Suprapubic skin (tissue), 4 donors: Measurements from ENCODE around the gene PRR20E.

ENCODE experiments used
- CTCF ChIP-seq, 2 donors: fragments of 200-600 bp in 1 of 2; fragments of 450-650 bp in 1 of 2; sonication (generic) in 1 of 2; IDR thresholded peaks; one replicate each; pipeline ENCODE4 v1.5.1; 2016 to 2019; ENCODE audit warnings: antibody characterized with exemption in 2 of 2, mild to moderate bottlenecking in 1 of 2, moderate library complexity in 1 of 2
- EP300 ChIP-seq: sonication (generic); formaldehyde crosslinking; IDR thresholded peaks from one replicate; pipeline ENCODE4 v1.6.1; 2017; ENCODE audit warnings: antibody characterized with exemption
- POLR2A ChIP-seq, 2 donors: fragments of 450-650 bp; IDR thresholded peaks; one replicate each; pipeline ENCODE4 v1.6.1; 2017; ENCODE audit warnings: antibody characterized with exemption in 2 of 2, mild to moderate bottlenecking in 2 of 2, moderate library complexity in 2 of 2
- POLR2AphosphoS5 ChIP-seq, 3 donors: sonication (generic); formaldehyde crosslinking; IDR thresholded peaks; one replicate each; pipeline ENCODE4 v1.6.1; 2017; ENCODE audit warnings: antibody characterized with exemption in 3 of 3

GRCh38 chr13:57136093-57136492 lies 30.9 kb upstream of the PRR20E start:
- TF ChIP-seq CTCF (IDR thresholded peaks at IDR 0.05) (no peak), POLR2A (IDR thresholded peaks at IDR 0.05) (no peak), EP300 (no peak), POLR2AphosphoS5 (IDR thresholded peaks at IDR 0.05) (no peak)
